PC-9 (cell line): ENCODE results near the gene BTBD16.

Experiments
- CTCF ChIP-seq: fragments of 200-600 bp; sonication (generic); conservative IDR thresholded peaks from 2 replicates; pipeline ENCODE4 v1.6.1; 2017; ENCODE audit warnings: mixed run types, antibody characterized with exemption, mild to moderate bottlenecking, moderate library complexity
- EZH2 ChIP-seq: fragments of 200-600 bp; sonication (generic); IDR thresholded peaks from 2 replicates; pipeline ENCODE4 v1.8.0; 2017; ENCODE audit warnings: antibody characterized with exemption, low read depth

- TF ChIP-seq CTCF (no peak), EZH2 (no peak)
Observed at GRCh38 chr10:122265896-122266295, 5.2 kb upstream of the BTBD16 start.
